GM23338 (cell line): ENCODE results near the gene OPN1MW. TPM values are rescaled to one million over a fixed set of nuclear protein-coding genes. Genes with fewer than 3 reads are reported as not detected.
"Not testable (repeated sequence)": the region's sequence is repeated elsewhere in the genome, so short reads cannot be mapped to it uniquely, and the experiment has no call there.

Experiments used
- ATAC-seq: fragments of 200-7000 bp; cut with Tn5 transposase; 3 replicates; pipeline ENCODE4 v1.9.1; 2020
- DNase-seq: peaks from one replicate; pipeline ENCODE4 v3.0.0-alpha.2; 2015; ENCODE audit warnings: low spot score
- H2AFZ ChIP-seq: fragments of 200-600 bp; sonication (generic); 2 replicates; pipeline ENCODE4 v1.8.0; 2016; ENCODE audit warnings: antibody characterized with exemption, mild to moderate bottlenecking, moderate library complexity
- H3F3A ChIP-seq: fragments of 200-600 bp; sonication (generic); replicated peaks from 2 replicates; pipeline ENCODE4 v1.8.0; 2017; ENCODE audit warnings: antibody characterized with exemption, mixed run types, low read depth
- H3K27ac ChIP-seq: fragments of 200-600 bp; sonication (generic); 2 replicates; pipeline ENCODE4 v1.6.1; 2016; ENCODE audit warnings: low read depth
- H3K27me3 ChIP-seq: fragments of 200-600 bp; sonication (generic); 2 replicates; pipeline ENCODE4 v1.8.0; 2016; ENCODE audit warnings: mild to moderate bottlenecking, mixed run types, moderate library complexity; ENCODE audit not compliant: insufficient read depth
- H3K36me3 ChIP-seq: fragments of 200-600 bp; sonication (generic); 2 replicates; pipeline ENCODE4 v1.8.0; 2016; ENCODE audit warnings: mild to moderate bottlenecking; ENCODE audit not compliant: insufficient read depth
- H3K4me1 ChIP-seq: fragments of 200-600 bp; sonication (generic); 2 replicates; pipeline ENCODE4 v1.8.0; 2016; ENCODE audit warnings: mild to moderate bottlenecking, moderate library complexity; ENCODE audit not compliant: insufficient read depth
- H3K4me2 ChIP-seq: fragments of 200-600 bp; sonication (generic); 2 replicates; pipeline ENCODE4 v1.7.1; 2017; ENCODE audit warnings: mixed run types
- H3K4me3 ChIP-seq: fragments of 200-600 bp; sonication (generic); 2 replicates; pipeline ENCODE4 v1.6.1; 2016; ENCODE audit warnings: mixed run types
- H3K79me2 ChIP-seq: fragments of 200-600 bp; sonication (generic); replicated peaks from 2 replicates; pipeline ENCODE4 v1.8.0; 2017; ENCODE audit warnings: mild to moderate bottlenecking; ENCODE audit not compliant: insufficient read depth
- H3K9me2 ChIP-seq: fragments of 200-600 bp; sonication (generic); 2 replicates; pipeline ENCODE4 v1.8.0; 2017; ENCODE audit not compliant: insufficient read depth
- H4K20me1 ChIP-seq: fragments of 200-600 bp; sonication (generic); replicated peaks from 2 replicates; pipeline ENCODE4 v1.8.0; 2017; ENCODE audit warnings: mild to moderate bottlenecking; ENCODE audit not compliant: insufficient read depth
- H3K27ac Mint-ChIP-seq: 2 replicates; pipeline ENCODE4 v1.8.0; 2020; ENCODE audit warnings: inconsistent platforms, mild to moderate bottlenecking, moderate library complexity, mixed read lengths
- H3K27me3 Mint-ChIP-seq: 3 replicates; pipeline ENCODE4 v1.8.0; 2022; ENCODE audit warnings: low read depth, mild to moderate bottlenecking, moderate library complexity, mixed read lengths, inconsistent platforms; ENCODE audit not compliant: insufficient read depth, poor library complexity
- H3K36me3 Mint-ChIP-seq: 3 replicates; pipeline ENCODE4 v1.8.0; 2021; ENCODE audit warnings: low read depth, mild to moderate bottlenecking, inconsistent platforms, moderate library complexity, mixed read lengths
- H3K4me1 Mint-ChIP-seq: 3 replicates; pipeline ENCODE4 v1.8.0; 2020; ENCODE audit warnings: mild to moderate bottlenecking, inconsistent platforms, mixed read lengths
- H3K4me3 Mint-ChIP-seq: 3 replicates; pipeline ENCODE4 v1.8.0; 2021; ENCODE audit warnings: moderate library complexity, mild to moderate bottlenecking, inconsistent platforms, mixed read lengths
- H3K9me3 Mint-ChIP-seq: 3 replicates; pipeline ENCODE4 v1.8.0; 2020; ENCODE audit warnings: moderate library complexity, mild to moderate bottlenecking, inconsistent platforms, mixed read lengths
- polyA plus RNA-seq: library from polyadenylated mRNA; unstranded; fragments of >200 nt; fragmentation: Nextera tagmentation; extraction: Ambion mirVana; gene quantifications from 2 replicates; pipeline ENCODE4 v1.2.1, GENCODE V29; 2016
- total RNA-seq: library from RNA; depleted of rRNA; stranded (reverse); fragments of >200 nt; shearing (Covaris generic); gene quantifications from 2 replicates; pipeline ENCODE4 v1.2.3, GENCODE V29; 2014

Gene OPN1MW
- total and polyA plus RNA-seq, 2 experiments from 2014 or later = not detected

- not testable (repeated sequence) for H3K9me2 ChIP-seq, H2AFZ ChIP-seq, H3K79me2 ChIP-seq, H3K27me3 Mint-ChIP-seq, H3K36me3 ChIP-seq, H3K4me2 ChIP-seq, H3K27me3 ChIP-seq, H4K20me1 ChIP-seq, H3K9me3 Mint-ChIP-seq, H3K4me3 Mint-ChIP-seq, H3K4me3 ChIP-seq, H3K27ac Mint-ChIP-seq, H3K36me3 Mint-ChIP-seq, H3K4me1 ChIP-seq, DNase-seq, H3K27ac ChIP-seq, H3K4me1 Mint-ChIP-seq, H3F3A ChIP-seq
- ATAC-seq = peak; percentile 24; the same call in 1 of the 3 replicates
These were observed 38.4 kb upstream of the OPN1MW start, which contains the start of gene OPN1LW for GRCh38 chrX:154144010-154144409. TSS of gene OPN1LW (plus strand) at chrX:154144243. CDS start at chrX:154144284, 41 bp downstream.

GRCh38 chrX:154151030-154151429 lies 31.4 kb upstream of the OPN1MW start:
- not testable (repeated sequence) for ATAC-seq, H3K27ac Mint-ChIP-seq

GRCh38 chrX:154156221-154156620 lies 26.2 kb upstream of the OPN1MW start:
- not testable (repeated sequence) for H3K27ac ChIP-seq, H3K36me3 Mint-ChIP-seq, H3K9me2 ChIP-seq, H3K36me3 ChIP-seq, H3K27me3 ChIP-seq, H3K27me3 Mint-ChIP-seq, H3K4me2 ChIP-seq, H3K4me3 ChIP-seq, H3K4me1 ChIP-seq, DNase-seq, H3F3A ChIP-seq, H4K20me1 ChIP-seq, H3K4me3 Mint-ChIP-seq, H3K4me1 Mint-ChIP-seq, H3K9me3 Mint-ChIP-seq, H3K79me2 ChIP-seq, ATAC-seq, H2AFZ ChIP-seq, H3K27ac Mint-ChIP-seq

More at GRCh38 chrX:154151030-154151429, 31.4 kb upstream of the OPN1MW start:
- H3K9me3 Mint-ChIP-seq, H3K4me1 ChIP-seq, H3K27me3 ChIP-seq, H2AFZ ChIP-seq, H3K4me3 ChIP-seq, H3K36me3 ChIP-seq, H3F3A ChIP-seq, H3K4me2 ChIP-seq, DNase-seq, H4K20me1 ChIP-seq, H3K36me3 Mint-ChIP-seq, H3K9me2 ChIP-seq, H3K79me2 ChIP-seq, H3K27ac ChIP-seq, H3K4me3 Mint-ChIP-seq, H3K27me3 Mint-ChIP-seq, H3K4me1 Mint-ChIP-seq: not testable (repeated sequence)

GRCh38 chrX:154157207-154157606 lies 25.2 kb upstream of the OPN1MW start:
- H3K4me3 ChIP-seq, H3K9me2 ChIP-seq, H3K9me3 Mint-ChIP-seq, H3K4me1 ChIP-seq, ATAC-seq, H3K4me1 Mint-ChIP-seq, H3K79me2 ChIP-seq, DNase-seq, H3F3A ChIP-seq, H3K27ac Mint-ChIP-seq, H3K4me3 Mint-ChIP-seq, H3K27me3 Mint-ChIP-seq, H3K4me2 ChIP-seq, H3K36me3 Mint-ChIP-seq, H4K20me1 ChIP-seq, H2AFZ ChIP-seq, H3K27ac ChIP-seq, H3K27me3 ChIP-seq, H3K36me3 ChIP-seq: not testable (repeated sequence)

- not testable (repeated sequence) for H3K9me2 ChIP-seq, H3K4me3 ChIP-seq, H3K27me3 ChIP-seq, H3K79me2 ChIP-seq, H3K9me3 Mint-ChIP-seq, H3K36me3 ChIP-seq, DNase-seq, H3F3A ChIP-seq, H3K4me1 Mint-ChIP-seq, H3K36me3 Mint-ChIP-seq, H3K4me2 ChIP-seq, H2AFZ ChIP-seq, H3K27ac Mint-ChIP-seq, H3K27me3 Mint-ChIP-seq, H3K4me3 Mint-ChIP-seq, H3K4me1 ChIP-seq, H3K27ac ChIP-seq, H4K20me1 ChIP-seq
- ATAC-seq = peak; percentile 65
These were observed 23.1 kb upstream of the OPN1MW start for GRCh38 chrX:154159345-154159744.

GRCh38 chrX:154164902-154165301 lies 17.5 kb upstream of the OPN1MW start:
- H3K27ac ChIP-seq, H3F3A ChIP-seq, H3K27me3 Mint-ChIP-seq, H3K9me2 ChIP-seq, H3K4me2 ChIP-seq, H2AFZ ChIP-seq, H3K4me1 Mint-ChIP-seq, H3K4me3 Mint-ChIP-seq, H3K36me3 Mint-ChIP-seq, H3K27me3 ChIP-seq, H4K20me1 ChIP-seq, H3K4me1 ChIP-seq, H3K79me2 ChIP-seq, ATAC-seq, H3K4me3 ChIP-seq, H3K36me3 ChIP-seq, H3K27ac Mint-ChIP-seq, DNase-seq, H3K9me3 Mint-ChIP-seq: not testable (repeated sequence)

- H3K27ac ChIP-seq, H3K4me1 ChIP-seq, H3K9me3 Mint-ChIP-seq, DNase-seq, H3K27ac Mint-ChIP-seq, H3K79me2 ChIP-seq, H3K27me3 Mint-ChIP-seq, H2AFZ ChIP-seq, ATAC-seq, H3K9me2 ChIP-seq, H3K4me3 ChIP-seq, H3K27me3 ChIP-seq, H3K4me3 Mint-ChIP-seq, H3K4me1 Mint-ChIP-seq, H4K20me1 ChIP-seq, H3F3A ChIP-seq, H3K4me2 ChIP-seq, H3K36me3 Mint-ChIP-seq, H3K36me3 ChIP-seq: not testable (repeated sequence)
These were observed 14.0 kb upstream of the OPN1MW start for GRCh38 chrX:154168384-154168783.
